ENCODE results near the gene TAB3.

TAB3 gene

DNA sequence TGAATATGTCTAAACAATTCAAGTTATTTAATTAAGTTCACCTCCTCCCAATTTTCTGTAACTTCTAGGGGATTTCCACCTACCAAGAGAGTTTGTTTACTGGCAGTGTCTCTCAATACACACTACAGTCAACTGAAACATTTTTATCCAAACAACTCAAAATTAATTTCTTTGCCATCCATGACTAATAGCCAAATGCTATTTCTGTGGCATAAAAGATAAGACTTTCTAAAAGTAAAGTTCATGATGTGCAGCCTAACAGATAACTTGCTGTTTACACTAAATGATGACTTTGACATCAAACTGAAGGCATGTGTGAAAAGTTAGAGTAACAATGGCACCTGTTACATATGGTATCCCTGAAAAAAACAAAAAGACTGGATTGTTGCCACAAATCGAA is 7.3 kb downstream of the TAB3 start:
- DNase-seq, result no peak

DNA sequence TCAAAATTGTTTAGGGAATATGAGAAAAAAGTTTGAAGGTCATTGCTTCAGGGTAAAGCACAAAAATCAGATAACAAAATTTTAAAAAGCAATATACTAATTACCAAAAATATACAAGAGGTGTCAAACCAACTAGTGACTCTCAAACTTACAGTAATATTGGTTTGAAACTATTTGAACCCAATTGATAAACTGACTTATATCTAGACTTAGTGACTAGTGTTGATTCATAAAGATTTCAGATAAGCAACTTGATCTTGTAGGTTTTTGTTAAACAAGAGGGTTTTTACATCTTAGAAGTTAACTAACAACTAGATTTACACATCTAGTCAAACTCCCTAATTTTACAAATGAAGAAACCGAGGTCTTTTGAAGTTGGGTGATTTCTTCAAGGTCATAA is 7.7 kb downstream of the TAB3 start:
- DNase-seq, result no peak

DNA sequence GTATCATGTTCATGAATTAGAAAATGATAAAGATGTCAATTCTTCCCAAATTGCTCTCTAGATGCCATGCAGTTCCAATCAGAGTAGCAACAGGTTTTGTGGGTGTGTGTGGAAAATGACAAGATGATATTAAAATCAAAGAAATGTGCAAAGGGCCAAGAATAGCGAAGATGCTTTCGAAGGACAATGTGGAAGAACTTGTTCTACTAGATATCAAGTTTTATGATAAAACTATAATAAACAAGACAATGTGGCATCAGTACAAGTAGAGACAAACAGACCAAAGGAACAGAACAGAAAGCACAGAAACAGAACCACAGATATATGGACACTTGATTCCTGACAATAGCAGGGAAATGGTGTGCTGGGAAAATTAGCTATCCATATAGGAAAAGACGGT is 9.0 kb downstream of the TAB3 start:
- no peak for DNase-seq

DNA sequence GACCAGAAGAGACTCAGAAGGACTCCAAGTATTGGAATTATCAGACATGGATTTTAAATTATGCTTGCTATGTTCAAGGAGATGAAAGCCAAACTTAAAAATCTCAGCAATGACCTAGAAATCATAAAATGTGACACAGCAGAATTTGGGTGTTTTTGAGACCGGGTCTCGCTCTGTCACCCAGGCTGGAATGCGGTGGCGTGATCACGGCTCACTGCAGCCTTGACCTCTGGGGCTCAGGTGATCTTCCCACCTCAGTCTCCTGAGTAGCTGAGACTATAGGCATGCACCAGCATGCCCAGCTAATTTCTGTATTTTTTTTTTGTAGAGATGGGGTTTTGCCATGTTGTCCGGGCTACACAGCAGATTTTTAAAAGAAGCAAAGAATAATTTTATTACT is 12.7 kb downstream of the TAB3 start:
- no peak for DNase-seq

DNA sequence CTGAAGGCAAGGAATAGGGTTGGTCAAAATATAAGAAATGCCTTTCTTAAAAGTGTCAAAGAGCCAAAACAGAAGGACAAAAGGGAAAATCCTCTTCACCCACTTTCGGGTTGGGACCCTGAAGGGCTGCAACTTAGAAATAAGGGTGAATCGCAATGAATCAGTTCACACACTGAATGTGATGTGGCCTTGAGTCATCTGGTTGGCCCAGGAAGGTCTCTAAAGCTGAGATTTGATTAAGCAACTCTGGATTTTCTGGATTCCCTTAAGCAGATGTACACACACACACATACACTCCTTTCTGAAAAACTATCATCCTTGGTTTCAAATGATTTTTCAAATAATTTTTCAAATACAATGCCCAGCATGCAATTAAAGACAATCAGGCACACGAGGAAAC is 13.1 kb downstream of the TAB3 start:
- no peak for DNase-seq

DNA sequence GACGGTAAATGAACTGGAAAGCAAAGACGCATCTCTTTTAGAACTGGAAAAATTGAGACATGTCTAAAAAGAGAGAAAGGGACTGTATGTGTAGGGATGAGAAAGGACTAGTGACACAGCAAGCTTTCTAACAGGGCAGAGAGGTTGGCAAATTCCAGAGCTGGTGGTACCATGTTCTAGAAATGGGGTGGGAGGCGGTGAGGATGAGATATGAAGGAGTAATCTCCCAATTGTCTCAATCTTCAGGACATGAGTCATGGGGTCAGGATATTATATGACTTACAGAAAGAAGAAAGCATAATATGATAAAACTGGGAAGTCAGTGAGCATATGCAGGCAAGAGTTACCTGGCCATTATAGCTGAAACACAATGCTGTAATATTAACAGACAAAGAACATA is 14.2 kb downstream of the TAB3 start:
- no peak for DNase-seq

DNA sequence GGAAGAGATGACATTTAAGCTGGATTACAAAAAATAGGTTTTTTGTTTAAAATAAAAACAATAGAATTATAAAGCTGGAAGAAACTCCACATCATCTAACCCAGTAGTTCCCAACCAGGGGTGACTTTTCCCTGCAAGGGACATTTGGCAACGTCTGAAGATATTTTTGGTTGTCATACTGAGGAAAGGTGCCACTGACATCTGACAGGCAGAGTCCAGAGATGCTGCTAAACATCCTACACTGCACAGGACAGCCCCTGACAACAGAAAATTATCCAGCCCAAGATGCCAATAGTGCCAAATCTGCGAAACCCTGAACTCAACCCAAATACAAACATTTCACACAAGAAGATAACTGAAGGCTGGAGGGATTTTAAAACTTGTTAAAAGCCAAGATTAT is 18.5 kb downstream of the TAB3 start:
- DNase-seq, result no peak

DNA sequence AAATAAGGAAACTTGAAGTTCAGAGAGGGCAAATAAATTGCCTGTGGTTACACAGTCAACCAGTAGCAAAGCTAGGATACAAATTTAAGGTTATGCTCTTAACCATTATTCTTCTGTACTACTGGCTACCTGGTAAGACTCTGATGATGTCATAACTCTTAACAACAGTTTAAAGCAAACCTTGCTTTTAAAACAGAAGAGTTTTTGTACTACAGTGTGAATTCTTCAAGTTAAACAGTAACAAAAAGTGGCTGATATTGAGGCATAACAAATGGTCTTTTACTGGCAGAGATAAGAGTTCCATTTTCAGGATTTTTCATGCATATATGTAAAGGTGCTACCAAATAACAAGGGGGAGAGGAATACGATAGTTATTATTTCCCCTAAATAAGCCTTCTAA is 23.4 kb downstream of the TAB3 start:
- no peak for DNase-seq

DNA sequence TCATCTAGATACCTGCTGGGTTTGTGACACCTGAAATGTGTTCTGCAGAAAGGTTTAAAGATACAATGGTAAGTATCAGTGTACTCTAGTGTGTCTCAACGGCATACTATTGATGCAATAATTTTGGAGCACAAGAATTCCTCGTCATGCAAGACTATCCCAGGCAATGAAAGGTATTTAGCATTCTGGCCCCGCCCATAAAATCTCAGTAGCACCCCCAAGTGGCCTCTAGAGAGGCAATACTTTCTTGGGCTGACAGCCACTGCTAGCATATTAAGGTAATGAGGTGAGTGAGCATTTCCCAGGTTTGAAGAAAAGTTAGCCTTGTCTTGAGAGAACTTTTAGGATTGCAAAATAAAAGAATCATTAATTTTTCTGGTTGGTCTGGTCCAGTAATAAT is 24.0 kb downstream of the TAB3 start:
- DNase-seq, result no peak

DNA sequence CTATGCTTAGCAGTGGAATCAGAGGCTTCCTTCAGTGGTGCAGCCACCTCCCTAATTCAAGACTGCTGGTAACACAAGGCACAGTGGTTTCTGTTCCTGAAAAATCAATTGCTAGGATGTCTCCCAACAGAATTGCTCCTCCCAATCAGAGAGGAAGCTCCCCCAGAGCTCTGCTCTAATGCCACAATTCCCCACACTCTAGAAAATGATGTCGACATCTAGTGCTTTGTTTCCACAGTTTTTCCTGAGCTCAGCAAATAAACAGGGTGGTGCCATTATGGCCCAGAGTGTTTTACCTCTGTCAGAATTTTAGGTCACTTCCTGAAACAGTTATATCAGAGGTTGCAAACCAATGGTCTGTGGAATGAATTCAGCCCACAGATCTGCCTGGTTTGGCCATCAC is 24.7 kb downstream of the TAB3 start:
- DNase-seq, result no peak

DNA sequence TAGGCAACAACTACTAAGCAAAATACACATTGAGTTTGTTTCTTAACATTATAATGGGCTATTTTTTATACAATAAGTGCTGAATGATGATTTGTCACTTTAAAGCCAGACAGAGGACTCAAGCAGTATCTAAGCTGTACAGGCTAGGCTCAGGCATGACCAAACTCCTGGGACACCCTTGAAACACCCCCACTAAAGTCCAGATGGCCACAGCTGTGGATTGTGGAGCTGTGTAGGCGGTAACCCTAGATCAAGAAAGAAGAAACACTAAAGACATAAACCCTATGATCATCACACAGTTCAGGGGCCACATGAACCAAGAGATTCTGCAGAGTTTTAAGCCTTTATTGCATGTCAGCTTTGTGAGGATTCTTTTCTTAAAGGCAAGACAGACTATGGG is 25.1 kb downstream of the TAB3 start:
- DNase-seq, result no peak

DNA sequence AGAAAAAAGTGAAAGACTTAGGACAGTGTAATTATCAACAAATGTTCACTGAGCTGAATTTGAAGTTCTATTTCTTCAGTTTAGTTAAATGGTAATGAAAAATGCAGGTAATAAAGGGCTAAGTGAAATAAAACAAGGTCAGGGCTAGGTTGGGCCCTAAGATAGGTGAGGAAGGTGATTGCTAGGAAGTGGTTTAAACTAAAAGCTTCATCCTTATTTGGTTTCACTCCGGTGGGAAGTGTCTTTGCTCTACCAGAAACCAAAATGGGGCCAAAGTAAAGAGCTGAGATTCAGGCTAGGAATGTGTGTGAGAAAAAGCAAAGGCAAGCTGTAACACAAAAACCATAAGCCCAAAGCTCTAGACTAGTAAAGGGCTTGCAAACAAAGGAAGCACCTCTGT is 31.0 kb downstream of the TAB3 start:
- no peak for DNase-seq

DNA sequence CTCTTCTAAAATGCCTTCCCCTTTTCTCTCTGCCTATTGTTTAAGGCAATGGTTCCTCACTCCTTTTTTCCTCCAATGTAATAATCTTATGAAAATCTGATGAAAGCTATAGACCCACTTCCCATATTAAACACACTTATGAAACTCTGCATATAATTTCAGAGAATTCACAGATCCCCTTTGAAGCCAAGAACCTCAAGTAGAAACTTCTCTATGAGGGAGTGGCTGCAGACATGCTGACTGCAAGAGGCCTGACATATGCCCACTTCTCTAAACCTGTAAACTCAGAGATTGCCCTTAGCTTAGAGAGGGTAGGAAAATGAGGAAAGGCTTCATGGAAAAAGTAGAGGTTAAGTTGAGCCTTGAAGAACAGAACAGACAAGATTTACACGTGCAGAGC is 37.6 kb downstream of the TAB3 start:
- no peak for DNase-seq

DNA sequence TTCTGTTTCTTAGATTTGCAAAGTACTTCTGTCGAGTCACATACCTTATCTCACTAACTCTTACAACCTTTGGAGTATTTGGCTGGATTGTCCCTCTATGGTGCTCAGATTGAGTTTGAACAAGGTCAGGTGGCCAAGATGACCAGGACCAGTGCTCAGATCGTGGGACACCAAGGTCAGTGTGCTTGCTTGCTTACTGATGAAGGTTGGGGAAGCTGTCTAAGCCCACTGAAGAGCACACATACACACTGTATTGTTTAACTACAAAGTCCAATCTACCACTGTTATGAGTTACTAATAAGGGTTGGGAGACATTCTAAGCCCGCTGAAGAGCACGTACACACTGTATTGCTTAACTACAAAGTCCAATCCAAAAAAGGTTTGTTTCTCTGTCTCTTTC is 53.7 kb downstream of the TAB3 start:
- no peak for DNase-seq

DNA sequence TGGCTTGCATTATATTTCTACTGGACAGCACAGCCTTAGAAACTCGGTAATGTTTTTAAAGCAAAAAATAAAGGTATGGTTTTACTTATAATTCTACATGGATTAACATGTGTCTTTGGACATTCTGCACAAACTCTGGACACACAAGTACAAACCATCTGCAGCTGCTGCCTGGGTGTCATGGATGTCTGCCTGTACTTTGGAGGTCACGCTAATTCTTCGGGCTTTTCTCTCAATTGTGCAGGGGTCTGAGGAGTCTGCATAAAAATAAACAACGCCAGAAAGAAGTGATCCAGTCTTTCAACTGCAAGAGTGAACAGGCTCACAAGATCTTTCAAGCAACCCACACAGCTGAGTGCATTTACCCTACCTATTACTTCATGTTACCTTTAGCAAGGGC is 55.2 kb downstream of the TAB3 start:
- no peak for DNase-seq

DNA sequence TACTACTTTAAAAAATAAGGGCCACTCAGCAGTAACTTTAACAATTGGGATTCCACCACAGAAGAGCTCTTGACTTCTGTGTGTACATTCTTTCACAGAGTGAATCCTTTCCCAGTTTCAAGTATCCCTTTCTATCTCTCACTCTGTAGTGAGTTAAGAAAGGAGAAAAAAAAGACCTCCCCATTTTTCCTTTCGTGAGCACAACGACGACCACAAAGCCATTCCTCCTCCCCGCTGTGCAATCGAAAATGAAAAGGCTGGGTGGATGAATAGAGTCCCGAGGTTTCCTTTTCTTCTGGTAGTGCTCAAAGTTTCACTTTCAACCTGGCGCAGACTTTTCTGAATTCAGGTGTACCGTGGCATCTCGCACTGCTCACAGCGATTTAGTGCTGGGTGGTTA is 58.0 kb downstream of the TAB3 start:
- DNase-seq, result no peak

DNA sequence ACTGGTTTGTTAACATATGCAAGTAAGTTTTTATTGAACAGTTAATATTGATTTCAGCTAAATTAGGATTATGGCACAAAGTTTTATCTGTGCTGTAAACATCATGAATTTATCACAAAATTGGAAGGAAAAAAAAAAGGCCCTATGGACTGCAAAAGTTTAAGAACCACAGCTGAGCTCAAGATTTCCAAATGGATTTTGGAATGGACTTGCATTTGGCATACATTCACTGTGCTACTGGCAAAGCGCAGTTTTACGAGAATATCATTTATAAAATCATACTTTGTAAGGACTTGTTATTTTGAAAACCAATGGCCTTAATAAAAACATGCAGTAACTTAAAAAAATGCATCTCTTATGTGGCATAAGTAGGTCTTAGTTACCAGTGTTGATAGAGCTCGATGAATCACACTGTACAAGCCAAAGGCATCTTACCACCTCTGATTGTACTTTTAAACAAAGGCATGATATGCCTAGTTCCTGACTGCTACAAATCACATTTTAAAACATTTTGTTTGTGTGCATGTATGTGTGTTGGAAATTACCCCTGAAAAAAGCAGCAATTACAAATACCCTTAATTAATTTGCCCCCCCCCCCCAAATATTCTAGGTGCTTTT is 58.6 kb downstream of the TAB3 start:
- DNase-seq, result no peak

DNA sequence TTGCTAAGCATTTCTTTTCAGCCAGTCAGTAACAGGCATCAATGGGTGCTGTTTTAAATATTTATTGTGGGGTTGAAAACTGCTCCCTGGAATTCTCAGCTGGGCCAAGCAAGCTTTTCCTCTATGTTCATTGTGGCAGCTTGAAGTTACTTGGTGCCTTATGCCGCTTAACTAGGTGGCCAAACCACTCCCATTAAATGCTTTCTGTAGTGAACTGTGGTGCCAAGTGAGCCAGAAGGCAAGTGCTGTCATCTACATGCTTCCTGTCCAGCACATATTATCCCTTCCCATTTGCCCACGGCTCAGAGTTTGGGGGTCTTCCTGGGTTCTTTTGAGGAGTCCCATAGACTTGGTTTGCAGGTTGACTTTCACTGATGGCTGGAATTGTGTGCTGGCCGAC is 64.8 kb downstream of the TAB3 start:
- DNase-seq, result no peak

DNA sequence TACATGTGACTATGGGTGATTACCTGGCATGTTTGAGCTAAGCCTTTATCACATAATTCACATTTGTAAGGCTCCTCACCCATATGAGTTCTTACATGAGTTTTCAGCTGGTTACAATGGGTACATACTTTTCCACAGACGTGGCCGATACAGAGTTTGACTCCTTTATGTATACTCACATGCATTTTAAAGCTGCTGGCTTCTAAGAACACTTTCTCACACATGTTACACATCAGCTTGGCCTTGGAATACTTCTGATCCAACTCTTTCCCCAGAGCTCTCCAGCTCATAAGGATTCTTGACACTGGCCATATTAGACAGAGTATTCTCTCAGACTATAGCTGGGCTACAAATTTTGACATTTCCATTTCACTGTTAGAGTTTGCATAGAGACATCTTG is 66.3 kb downstream of the TAB3 start:
- no peak for DNase-seq

DNA sequence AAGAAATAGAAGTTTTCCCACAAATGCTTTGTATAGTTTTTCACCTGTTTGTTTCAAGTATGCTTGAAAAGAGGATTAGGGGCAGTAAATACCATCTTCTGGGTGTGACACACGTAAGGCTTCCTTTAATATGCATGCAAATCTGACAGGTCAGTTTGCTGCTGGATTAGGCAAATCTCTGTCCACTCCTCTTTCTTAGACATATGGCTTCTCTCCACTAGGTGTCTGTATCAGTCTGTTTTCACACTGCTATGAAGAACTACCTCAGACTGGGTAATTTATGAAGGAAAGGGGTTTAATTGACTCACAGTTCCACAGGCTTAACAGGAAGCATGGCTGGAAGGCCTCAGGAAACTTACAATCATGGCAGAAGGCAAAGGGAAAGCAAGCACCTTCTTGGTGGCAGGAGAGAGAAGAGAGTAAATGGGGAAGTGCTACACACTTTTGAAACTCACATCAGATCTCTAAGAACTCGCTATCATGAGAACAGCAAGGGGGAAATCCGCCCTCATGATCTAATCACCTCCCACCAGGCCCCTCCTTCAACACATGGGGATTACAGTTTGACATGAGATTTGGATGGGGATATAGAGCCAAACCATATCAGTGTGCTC is 66.9 kb downstream of the TAB3 start:
- no peak for DNase-seq

DNA sequence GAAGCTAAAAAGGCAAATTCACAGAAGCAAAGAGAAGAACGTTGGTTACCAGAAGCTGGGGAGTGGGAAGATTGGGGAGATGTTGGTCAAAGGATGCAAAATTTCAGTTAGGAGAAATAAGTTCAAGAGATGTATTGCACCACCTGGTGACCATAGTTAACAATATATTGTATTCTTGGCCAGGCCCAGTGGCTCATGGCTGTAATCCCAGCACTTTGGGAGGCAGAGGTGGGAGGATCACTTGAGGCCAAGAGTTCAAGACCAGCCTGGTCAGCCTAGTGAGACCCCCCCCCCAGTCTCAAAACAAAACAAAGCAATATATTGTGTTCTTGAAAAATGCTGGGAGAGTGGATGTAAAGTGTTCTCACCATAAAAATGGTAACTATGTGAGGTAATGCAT is 67.9 kb downstream of the TAB3 start:
- DNase-seq, result no peak

DNA sequence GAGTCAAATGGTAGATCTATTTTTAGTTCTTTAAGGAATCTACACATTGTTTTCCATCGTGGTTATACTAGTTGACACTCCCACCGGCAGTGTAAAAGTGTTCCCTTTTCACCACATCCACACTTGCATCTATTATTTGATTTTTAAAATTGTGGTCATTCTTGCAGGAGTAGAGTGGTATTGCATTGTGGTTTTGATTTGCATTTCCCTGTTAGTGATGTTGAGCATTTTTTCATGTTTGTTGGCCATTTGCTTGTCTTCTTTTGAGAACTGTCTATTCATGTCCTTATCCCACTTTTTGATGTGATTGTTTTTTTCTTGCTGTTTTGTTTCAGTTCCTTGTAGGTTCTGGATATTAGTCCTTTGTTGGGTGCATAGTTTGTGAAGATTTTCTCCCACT is 70.0 kb downstream of the TAB3 start:
- no peak for DNase-seq

DNA sequence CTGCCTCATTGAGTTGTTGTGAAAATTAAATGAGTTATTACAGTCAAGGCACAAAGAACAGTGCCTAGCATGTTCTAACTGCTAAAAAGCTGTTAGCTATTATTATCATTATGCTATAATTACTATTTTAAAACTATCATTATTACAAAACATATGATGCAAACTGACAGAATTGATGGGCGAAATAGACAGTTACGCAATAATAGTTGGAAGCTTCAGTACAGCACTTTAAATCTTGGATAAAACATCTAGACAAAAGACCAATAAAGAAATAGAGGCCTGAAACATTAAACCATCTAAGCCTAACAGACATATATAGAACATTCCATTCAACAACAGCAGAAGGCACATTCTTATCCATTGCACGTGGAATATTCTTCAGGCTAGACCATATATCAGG is 73.0 kb downstream of the TAB3 start:
- no peak for DNase-seq

DNA sequence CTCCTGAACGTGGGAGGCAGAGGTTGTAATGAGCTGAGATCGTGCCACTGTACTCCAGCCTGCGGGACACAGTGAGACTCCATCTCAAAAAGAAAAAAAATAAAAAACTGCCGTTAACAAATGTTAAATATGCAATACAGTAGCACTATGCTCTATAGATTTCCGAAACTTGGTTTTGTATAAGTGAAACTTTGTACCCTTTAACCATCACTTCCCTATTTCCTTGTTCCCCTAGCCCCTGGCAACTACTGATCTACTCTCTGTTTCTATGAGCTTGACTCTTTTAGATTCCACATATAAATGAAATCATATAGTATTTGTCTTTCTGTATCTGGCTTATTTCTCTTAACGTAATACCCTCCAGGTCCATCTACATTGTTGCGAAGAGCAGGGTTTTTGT is 74.1 kb downstream of the TAB3 start:
- no peak for DNase-seq

DNA sequence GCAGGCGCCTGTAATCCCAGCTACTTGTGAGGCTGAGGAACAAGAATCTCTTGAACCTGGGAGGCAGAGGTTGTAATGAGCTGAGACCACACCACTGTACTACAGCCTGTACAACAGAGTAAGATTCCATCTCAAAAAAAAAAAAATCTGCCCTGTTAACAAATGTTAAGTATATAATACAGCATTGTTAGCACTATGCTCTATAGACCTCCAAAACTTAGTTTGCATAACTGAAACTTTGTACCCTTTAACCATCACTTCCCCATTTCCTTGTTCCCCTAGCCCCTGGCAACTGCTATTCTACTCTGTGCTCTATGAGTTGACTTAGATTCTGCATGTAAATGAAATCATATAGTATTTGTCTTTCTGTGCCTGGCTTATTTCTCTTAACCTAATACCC is 76.7 kb downstream of the TAB3 start:
- no peak for DNase-seq

Measured in effector CD4-positive, alpha-beta T cell (primary cell).